Panc1 (cell line): Measurements from ENCODE around the gene SLC26A3.

Experiments used
- CTCF ChIP-seq: fragments of 450-650 bp; IDR thresholded peaks from 2 replicates; pipeline ENCODE4 v1.5.1; 2017; ENCODE audit warnings: mild to moderate bottlenecking
- POLR2AphosphoS5 ChIP-seq: IDR thresholded peaks from 2 replicates; pipeline ENCODE4 v1.6.1; 2012; ENCODE audit warnings: mild to moderate bottlenecking, low read depth, low read length, moderate library complexity

GRCh38 chr7:107715531-107715930 is 87.5 kb downstream of the SLC26A3 start:
- TF ChIP-seq CTCF (no peak), POLR2AphosphoS5 (no peak)
